ENCODE data around the gene DBF4B. TPM values are rescaled to one million over a fixed set of nuclear protein-coding genes. Genes with fewer than 3 reads are reported as not detected.

The DBF4B gene
- total RNA-seq, 1 experiment from 2014 or later: 24.7 TPM

- peaks cover 78% of the 10 kb centered on the region for H3K27me3 Mint-ChIP-seq (ENCODE audit: low read depth)
- Histone ChIP-seq H3K4me1 (ENCODE audit: insufficient read depth, low read length) (no peaks in the 10 kb centered on the region), H4K91ac (ENCODE audit: insufficient read length, low read depth, low read length) (no peak overlapping the region), H4K20me1 (ENCODE audit: control insufficient read depth, insufficient read depth, insufficient read length) (no peaks in the 10 kb centered on the region), H2BK5ac (ENCODE audit: insufficient read length, low read length) (no peak overlapping the region), H3K4ac (ENCODE audit: low read depth, low read length) (no peak overlapping the region), H3K9me3 (ENCODE audit: control insufficient read depth, low read depth, low read length) (no peaks in the 10 kb centered on the region), H2BK15ac (ENCODE audit: low read depth, low read length) (no peak overlapping the region), H4K5ac (ENCODE audit: insufficient read length, low read depth, low read length) (no peak overlapping the region), H3K23me2 (ENCODE audit: insufficient read length, low read depth, low read length, poor library complexity, severe bottlenecking) (peaks cover 7% of the 10 kb centered on the region), H2AFZ (ENCODE audit: low read length) (no peak overlapping the region), H4K8ac (replicated peaks; ENCODE audit: insufficient read length, low read depth, low read length) (no peak overlapping the region), H3K9ac (ENCODE audit: extremely low read depth, insufficient read length, low read length) (no peak overlapping the region), H2BK12ac (ENCODE audit: insufficient read length, low read depth, low read length) (no peak overlapping the region), H2BK120ac (ENCODE audit: low read depth, low read length, poor library complexity, severe bottlenecking) (no peak overlapping the region), H3K27me3 (ENCODE audit: insufficient read depth, low read length) (peaks cover 19% of the 10 kb centered on the region), H3T11ph (ENCODE audit: low read length) (no peak overlapping the region), H2AK5ac (ENCODE audit: insufficient read length, low read length) (no peak overlapping the region), H3K79me1 (ENCODE audit: insufficient read depth, low read depth, low read length, poor library complexity, severe bottlenecking) (no peaks in the 10 kb centered on the region), H3K27ac (ENCODE audit: insufficient read length, low read depth, low read length) (no peak overlapping the region), H2BK20ac (ENCODE audit: low read depth, low read length, poor library complexity, severe bottlenecking) (no peak overlapping the region), H3K56ac (ENCODE audit: insufficient read length, low read depth, low read length) (no peak overlapping the region), H3K18ac (ENCODE audit: insufficient read length, low read depth, low read length) (no peak overlapping the region), H3K79me2 (ENCODE audit: insufficient read depth, low read length) (no peaks in the 10 kb centered on the region), H3K14ac (ENCODE audit: insufficient read depth, low read length) (no peak overlapping the region), H3K23ac (ENCODE audit: insufficient read length, low read depth, low read length) (no peak overlapping the region), H3K4me2 (ENCODE audit: insufficient read depth, insufficient read length, low read length) (no peak overlapping the region)
- H3K27ac Mint-ChIP-seq: no peak overlapping the region
- H3K4me1 Mint-ChIP-seq: peaks cover 2 to 10% of the 10 kb centered on the region in 2 experiments; a peak in 1 of 4 replicates
- H3K36me3 Mint-ChIP-seq (ENCODE audit: insufficient read depth in 1 of 3, low read depth in 3 of 3): no peaks in the 10 kb centered on the region
- DNase-seq: no peak
- WGBS (ENCODE audit: extremely low coverage, insufficient read length, low lambda C conversion rate): no CpG with 5 or more reads among the region's 3 CpGs
- no peaks in the 10 kb centered on the region; a peak in 1 of 5 replicates for H3K9me3 Mint-ChIP-seq
- peak overlapping the region; percentile 37 to 65; a peak in 2 of 5 replicates for H3K4me3 Mint-ChIP-seq
- 0 out of 3 replicates have a peak, but pooled peaks have one; percentile 2 for TF ChIP-seq CTCF (conservative IDR thresholded peaks at IDR 0.05)
Measured at GRCh38 chr17:44759916-44760243, 51.4 kb downstream of the DBF4B start.

All from H9 (cell line).